NCI-H2171 treated with DMSO at 0.1 percent for 48 hours (cell line): ENCODE results near the gene DNAJA4.
"Not testable (repeated sequence)": the region's sequence is repeated elsewhere in the genome, so short reads cannot be mapped to it uniquely, and the experiment has no call there.

ENCODE experiments used
- DNase-seq: peaks from one replicate; lab custom pipeline; 2025; lab: John Stamatoyannopoulos, UW

The DNAJA4 gene

GRCh38 chr15:78244101-78244500, 20.3 kb upstream of the DNAJA4 start:
- DNase-seq, result no peak

GRCh38 chr15:78244893-78245292, 19.5 kb upstream of the DNAJA4 start:
- no peak for DNase-seq

GRCh38 chr15:78245392-78245791, 19.0 kb upstream of the DNAJA4 start:
- not testable (repeated sequence) for DNase-seq

- not testable (repeated sequence) for DNase-seq
These were observed 18.3 kb upstream of the DNAJA4 start for GRCh38 chr15:78245976-78246620.

- DNase-seq, result no peak
These were observed 16.5 kb upstream of the DNAJA4 start for GRCh38 chr15:78247911-78248310.

GRCh38 chr15:78249131-78249530, 15.2 kb upstream of the DNAJA4 start:
- no peak for DNase-seq

GRCh38 chr15:78251136-78251535, 13.2 kb upstream of the DNAJA4 start:
- no peak for DNase-seq

- DNase-seq, result no peak
These were observed 8.8 kb upstream of the DNAJA4 start for GRCh38 chr15:78255421-78256043.

- DNase-seq, result no peak
These were observed 8.3 kb upstream of the DNAJA4 start for GRCh38 chr15:78256044-78256437.

GRCh38 chr15:78257681-78258080, 6.7 kb upstream of the DNAJA4 start:
- no peak for DNase-seq

GRCh38 chr15:78259232-78259631, 5.1 kb upstream of the DNAJA4 start:
- no peak for DNase-seq

GRCh38 chr15:78260489-78260888, 3.9 kb upstream of the DNAJA4 start:
- DNase-seq, result no peak

GRCh38 chr15:78261062-78261461, 3.3 kb upstream of the DNAJA4 start:
- DNase-seq, result no peak

GRCh38 chr15:78263351-78263781, 996 bp upstream of the DNAJA4 start:
- DNase-seq, result no peak

- no peak for DNase-seq
These were observed 457 bp upstream of the DNAJA4 start for GRCh38 chr15:78263907-78264303.

- no peak for DNase-seq
These were observed 737 bp downstream of the DNAJA4 start for GRCh38 chr15:78265137-78265460.

- DNase-seq, result no peak
These were observed 1.4 kb downstream of the DNAJA4 start for GRCh38 chr15:78265752-78266224.

GRCh38 chr15:78266229-78266628, 1.9 kb downstream of the DNAJA4 start:
- no peak for DNase-seq

- DNase-seq, result no peak
These were observed 2.4 kb downstream of the DNAJA4 start for GRCh38 chr15:78266806-78267205.

- DNase-seq, result no peak
These were observed 8.0 kb downstream of the DNAJA4 start for GRCh38 chr15:78272316-78272715.

- DNase-seq, result no peak
These were observed 8.4 kb downstream of the DNAJA4 start for GRCh38 chr15:78272776-78273175.

- DNase-seq, result no peak
These were observed 10.6 kb downstream of the DNAJA4 start for GRCh38 chr15:78274994-78275393.

GRCh38 chr15:78276064-78276943, 11.9 kb downstream of the DNAJA4 start:
- no peak for DNase-seq
